Neural progenitor cell (in vitro differentiated cells): ENCODE data around the gene CDH19.

ENCODE experiments used
- CTCF ChIP-seq: fragments of 200-600 bp; sonication (generic); IDR thresholded peaks from 2 replicates; pipeline ENCODE4 v1.5.1; 2017; ENCODE audit warnings: antibody characterized with exemption, mild to moderate bottlenecking
- EZH2phosphoT487 ChIP-seq: fragments of 200-600 bp; sonication (generic); IDR thresholded peaks from 2 replicates; pipeline ENCODE4 v1.6.1; 2017; ENCODE audit warnings: antibody characterized with exemption

- TF ChIP-seq CTCF (no peak), EZH2phosphoT487 (no peak)
Observed at GRCh38 chr18:66473882-66474281, 130.0 kb downstream of the CDH19 start.
